Progenitor cell of endocrine pancreas (in vitro differentiated cells): Measurements from ENCODE around the gene GJA9. TPM values are rescaled to one million over a fixed set of nuclear protein-coding genes. Genes with fewer than 3 reads are reported as not detected.

ENCODE experiments used
- DNase-seq: peaks from one replicate; pipeline ENCODE4 v3.0.0; 2021; ENCODE audit warnings: low spot score; ENCODE audit not compliant: unreplicated experiment
- H3K27ac Mint-ChIP-seq: 2 replicates; pipeline ENCODE4 v1.8.0; 2021; ENCODE audit warnings: mild to moderate bottlenecking, moderate library complexity, mixed read lengths
- H3K27me3 Mint-ChIP-seq: 2 replicates; pipeline ENCODE4 v1.8.0; 2021; ENCODE audit warnings: mixed read lengths
- H3K36me3 Mint-ChIP-seq: 2 replicates; pipeline ENCODE4 v1.8.0; 2022; ENCODE audit warnings: mixed read lengths; ENCODE audit not compliant: insufficient read depth
- H3K4me1 Mint-ChIP-seq: 2 replicates; pipeline ENCODE4 v1.8.0; 2021; ENCODE audit warnings: low read depth, mixed read lengths
- H3K4me3 Mint-ChIP-seq: 2 replicates; pipeline ENCODE4 v1.8.0; 2021; ENCODE audit warnings: low read depth, mild to moderate bottlenecking, moderate library complexity, mixed read lengths
- H3K9me3 Mint-ChIP-seq: 2 replicates; pipeline ENCODE4 v1.8.0; 2021; ENCODE audit warnings: low read depth, mixed read lengths
- CTCF ChIP-seq: fragments of 200-600 bp; sonication (generic); IDR thresholded peaks from one replicate; pipeline ENCODE4 v1.5.0; 2021; ENCODE audit warnings: antibody characterized with exemption, mild to moderate bottlenecking; ENCODE audit not compliant: unreplicated experiment
- total RNA-seq: library from RNA; stranded (reverse); gene quantifications from 2 replicates; pipeline ENCODE4 v1.2.1, GENCODE V29; 2021

Gene GJA9
- total RNA-seq, 1 donor from 2014 or later = not detected

- Mint-ChIP-seq H3K9me3 (no peaks in the 10 kb centered on the region), H3K27me3 (no peaks in the 10 kb centered on the region), H3K36me3 (no peaks in the 10 kb centered on the region), H3K4me3 (no peak overlapping the region), H3K27ac (no peak overlapping the region), H3K4me1 (peaks cover 1% of the 10 kb centered on the region)
- no peak for TF ChIP-seq CTCF
- no peak for DNase-seq
Measured at GRCh38 chr1:38885092-38885491, 3.7 kb upstream of the GJA9 start.

DNA sequence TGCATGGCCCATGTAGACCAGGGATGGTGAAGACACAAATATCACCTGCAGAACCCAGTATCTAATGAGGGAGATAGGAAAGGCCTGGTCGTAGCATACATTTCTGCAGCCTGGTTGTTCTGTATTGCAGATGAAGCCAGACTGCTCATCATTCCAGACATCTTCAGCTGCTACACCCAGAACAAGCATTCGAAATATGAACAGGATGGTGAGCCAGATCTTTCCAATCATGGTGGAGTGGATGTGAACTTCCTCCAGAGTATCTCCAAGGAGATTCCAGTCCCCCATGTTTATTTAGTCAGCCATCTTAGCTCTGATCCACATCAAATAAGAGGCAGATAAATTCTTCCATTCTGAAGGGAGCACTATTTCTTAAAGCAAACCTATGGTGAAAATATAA is 5.6 kb downstream of the GJA9 start:
- no peak for DNase-seq
- no peak for TF ChIP-seq CTCF

DNA sequence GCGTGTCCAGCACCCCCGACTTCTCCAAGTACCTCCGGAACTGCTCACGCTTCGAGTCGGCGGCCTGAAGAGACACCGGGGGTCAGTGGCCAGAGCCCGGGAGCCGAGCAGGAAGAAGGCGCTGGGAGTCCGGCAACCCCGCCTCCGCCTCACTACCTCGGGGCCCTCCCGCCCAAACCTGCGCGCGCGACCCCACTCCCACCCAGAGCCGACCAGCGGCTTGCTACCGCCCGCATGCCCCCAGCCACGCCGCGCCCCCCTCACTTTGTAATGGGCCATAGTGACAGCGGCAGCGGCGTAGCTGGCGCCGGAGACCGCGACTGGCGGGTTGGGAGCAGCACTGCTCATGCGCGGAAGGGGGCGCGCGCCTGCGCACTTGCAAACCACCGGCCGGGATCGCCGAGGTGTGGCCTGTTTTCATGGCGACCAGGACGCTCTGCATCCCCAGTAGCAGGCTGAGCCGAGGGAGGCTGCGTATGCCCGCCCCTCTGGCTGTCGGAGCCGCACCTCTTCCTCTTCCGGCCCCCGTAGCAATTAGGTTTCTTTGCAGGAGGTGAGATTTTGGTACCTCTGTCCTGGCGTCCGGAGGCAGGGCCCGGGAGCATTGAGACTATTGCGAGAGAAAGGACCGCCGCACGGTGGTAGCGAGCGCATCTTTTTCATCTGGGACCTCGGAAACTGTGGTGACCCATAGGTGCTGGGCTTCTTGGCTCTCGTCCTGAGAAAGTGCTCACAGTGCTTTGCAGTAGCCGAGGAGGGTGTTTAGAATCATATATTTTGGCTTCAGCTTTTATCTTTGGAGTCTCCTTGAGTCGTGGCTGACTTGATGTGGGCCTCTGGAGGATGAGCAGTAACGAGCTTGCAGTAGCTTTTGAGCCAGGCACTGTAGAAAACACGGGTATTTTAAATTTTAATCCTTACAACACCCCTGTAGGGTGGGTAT is 8.1 kb downstream of the GJA9 start, which contains the start of gene MYCBP:
Gene MYCBP (minus strand): TSS at position 322 of the 943 bp plus-strand sequence. CDS start 43 bp downstream, at position 279.
- Mint-ChIP-seq H3K27ac (peak within 1 kb of the TSS; percentile 90), H3K4me3 (peak within 1 kb of the TSS; percentile 92), H3K4me1 (peaks cover 10% of the 10 kb centered on the region), H3K9me3 (no peaks in the 10 kb centered on the region), H3K27me3 (no peaks in the 10 kb centered on the region), H3K36me3 (no peaks in the 10 kb centered on the region)
- DNase-seq = peak; percentile 94
- peak; percentile 25 for TF ChIP-seq CTCF

More for the DNA sequence above, 5.6 kb downstream of the GJA9 start:
- H3K36me3 Mint-ChIP-seq = no peaks in the 10 kb centered on the region
- H3K27ac Mint-ChIP-seq = no peak overlapping the region
- no peaks in the 10 kb centered on the region for H3K27me3 Mint-ChIP-seq
- no peak overlapping the region for H3K4me3 Mint-ChIP-seq
- H3K9me3 Mint-ChIP-seq = no peaks in the 10 kb centered on the region
- H3K4me1 Mint-ChIP-seq = peaks cover 10% of the 10 kb centered on the region

DNA sequence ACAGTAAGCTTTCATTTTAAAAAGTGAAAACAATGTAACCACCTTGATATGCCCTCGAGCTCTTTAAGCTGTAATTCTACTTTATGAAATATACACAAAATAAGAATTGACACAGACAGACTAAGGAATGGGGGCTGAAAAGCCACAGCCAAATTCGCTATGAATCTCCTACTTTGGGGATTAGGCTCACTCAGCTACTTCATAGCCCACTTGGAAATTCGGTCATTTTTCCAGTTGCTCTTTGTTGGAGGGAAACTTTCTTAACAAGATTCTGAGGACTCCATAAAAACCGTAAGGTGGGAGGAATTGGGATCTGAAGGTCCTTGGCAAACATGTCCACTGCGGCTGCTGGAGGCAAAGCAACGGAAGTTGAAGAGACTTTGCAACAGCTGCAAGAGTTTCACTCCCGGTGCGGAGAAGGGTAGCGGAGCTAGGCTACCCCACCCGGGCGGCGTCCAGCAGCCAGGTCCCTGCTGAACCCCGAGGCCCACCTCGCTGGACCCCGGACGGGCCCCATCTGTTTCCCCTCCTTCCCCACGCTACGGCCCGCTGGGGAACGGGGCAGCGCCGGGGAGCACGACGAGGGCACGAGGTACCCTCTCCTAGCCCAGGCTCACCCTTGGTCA is 8.9 kb downstream of the GJA9 start:
- Mint-ChIP-seq H3K9me3 (no peaks in the 10 kb centered on the region), H3K4me3 (peak overlapping the region; percentile 92), H3K27ac (no peak overlapping the region), H3K27me3 (no peaks in the 10 kb centered on the region), H3K36me3 (no peaks in the 10 kb centered on the region), H3K4me1 (peaks cover 10% of the 10 kb centered on the region)
- no peak for TF ChIP-seq CTCF
- DNase-seq = no peak

DNA sequence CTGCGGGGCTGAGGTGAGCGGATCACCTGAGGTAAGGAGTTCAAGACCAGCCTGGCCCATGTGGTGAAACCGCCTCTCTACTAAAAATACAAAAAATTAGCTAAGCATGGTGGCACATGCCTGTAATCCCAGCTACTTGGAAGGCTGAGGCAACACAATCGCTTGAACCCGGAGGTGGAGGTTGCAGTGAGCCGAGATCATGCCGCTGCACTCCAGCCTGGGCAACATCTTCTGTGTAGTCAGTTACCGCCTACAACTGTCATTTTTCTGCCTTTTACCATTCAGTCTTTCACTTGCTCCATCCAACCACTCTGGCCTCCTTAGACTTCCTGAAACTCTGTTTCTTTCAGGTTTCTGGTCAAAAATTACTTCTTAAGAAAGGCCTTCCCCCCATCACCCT is 10.4 kb downstream of the GJA9 start:
- Mint-ChIP-seq H3K36me3 (peaks cover 1% of the 10 kb centered on the region), H3K9me3 (no peaks in the 10 kb centered on the region), H3K27me3 (no peaks in the 10 kb centered on the region), H3K4me1 (peaks cover 10% of the 10 kb centered on the region), H3K4me3 (no peak overlapping the region), H3K27ac (no peak overlapping the region)
- no peak for DNase-seq
- TF ChIP-seq CTCF = no peak
